Kidney (tissue), 14 donors: ENCODE results near the gene APOB. TPM values are rescaled to one million over a fixed set of nuclear protein-coding genes. Genes with fewer than 3 reads are reported as not detected.

Experiments
- DNase-seq, 5 donors: peaks; one replicate each; pipeline ENCODE4 v3.0.0-alpha.2; 2013 to 2020
- FAIRE-seq: peaks from 2 replicates; lab custom pipeline; 2012; peaks lifted over from hg19 to GRCh38; lab: Jason Lieb, UNC
- H3K27ac ChIP-seq, 2 donors: one replicate each; pipeline ENCODE4 v1.7.0; 2013; ENCODE audit warnings: low read depth in 2 of 2, low read length in 2 of 2, inconsistent platforms in 1 of 2
- H3K27me3 ChIP-seq: one replicate; pipeline ENCODE4 v1.7.1; 2013; ENCODE audit warnings: low read length, inconsistent platforms; ENCODE audit not compliant: control insufficient read depth, insufficient read depth
- H3K36me3 ChIP-seq, 3 donors: one replicate each; pipeline versions ENCODE4 v1.7.0 to v1.7.1; 2013; ENCODE audit warnings: low read length in 3 of 3, control low read depth in 1 of 3, inconsistent platforms in 1 of 3; ENCODE audit not compliant: insufficient read depth in 3 of 3, control insufficient read depth in 2 of 3
- H3K4me1 ChIP-seq, 3 donors: one replicate each; pipeline versions ENCODE4 v1.7.0 to v1.7.1; 2013; ENCODE audit warnings: low read length in 3 of 3, inconsistent platforms in 1 of 3, low read depth in 1 of 3; ENCODE audit not compliant: control insufficient read depth in 2 of 3, insufficient read depth in 2 of 3
- H3K4me3 ChIP-seq, 3 donors: one replicate each; pipeline versions ENCODE4 v1.7.0 to v1.8.1; 2013; ENCODE audit warnings: low read length in 3 of 3, control low read depth in 1 of 3, inconsistent platforms in 1 of 3
- H3K9ac ChIP-seq, 3 donors: one replicate each; pipeline versions ENCODE4 v1.7.0 to v1.7.1; 2013; ENCODE audit warnings: low read length in 3 of 3, control low read depth in 1 of 3, inconsistent platforms in 1 of 3
- H3K9me3 ChIP-seq, 3 donors: one replicate each; pipeline versions ENCODE4 v1.7.0 to v1.7.1; 2013; ENCODE audit warnings: low read length in 3 of 3, control low read depth in 1 of 3, inconsistent platforms in 1 of 3; ENCODE audit not compliant: control insufficient read depth in 2 of 3, insufficient read depth in 1 of 3
- intact Hi-C: fragments of 100-400 bp; cut with DNase I; formaldehyde crosslinking; loops from one replicate; pipeline ENCODE4 v1.11.1; 2022
- polyA plus RNA-seq: library from polyadenylated mRNA; stranded (reverse); fragments of 350-450 nt; fragmentation: Illumina TruSeq; extraction: RNeasy Lipid Tissue Mini Kit (QIAGEN cat#74804); gene quantifications from one replicate; pipeline ENCODE4 v1.2.3, GENCODE V29; 2014; ENCODE audit warnings: low read depth, low replicate concordance; ENCODE audit not compliant: insufficient read depth
- total RNA-seq: library from RNA; stranded (reverse); fragmentation: NEBNext Ultra II Directional; extraction: Animal tissue kit (Norgen Biotek cat#: 25700); gene quantifications from one replicate; pipeline ENCODE4 v1.2.1, GENCODE V29; 2021
- TF ChIP-seq, protein P1 (sequence below): IDR thresholded peaks from 3 replicates; pipeline ENCODE4 v1.5.1; 2012; ENCODE audit warnings: mild to moderate bottlenecking, moderate library complexity, borderline replicate concordance; ENCODE audit not compliant: insufficient read depth; ENCODE audit errors: extremely low read depth
- donor health status: control.
- donor health status: control.
- donor health status: control.
- donor health status: control.
- donor health status: control.
- donor health status: DM: yes; HTN: yes; CAD: no.
- donor health status: Normal renal cell carcinoma (clear cell type).

Gene APOB
- total and polyA plus RNA-seq, 2 donors from 2014 or later: 0.11 to 0.57 TPM

DNA sequence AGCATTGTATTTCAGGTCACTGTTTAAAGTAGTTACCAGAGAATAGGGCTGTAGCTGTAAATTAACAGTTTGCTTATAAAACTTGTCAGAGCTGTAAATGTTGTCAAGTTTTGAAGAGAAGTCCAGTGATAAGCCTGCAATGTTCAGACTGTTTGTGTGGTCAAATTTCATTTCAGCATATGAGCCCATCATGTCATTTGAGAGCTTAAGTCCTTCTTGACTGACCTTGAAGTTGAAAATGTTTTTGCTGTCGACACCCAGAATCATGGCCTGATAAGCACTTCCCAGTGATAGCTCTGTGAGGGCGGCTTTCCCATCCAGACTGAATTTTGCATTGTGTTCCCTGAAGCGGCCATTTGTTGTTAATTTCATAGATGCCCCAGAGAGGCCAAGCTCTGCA lies 32.4 kb downstream of the APOB start:
- Histone ChIP-seq H3K36me3 (no peaks in the 10 kb centered on the region), H3K4me3 (no peak overlapping the region), H3K9ac (no peak overlapping the region), H3K4me1 (no peaks in the 10 kb centered on the region), H3K9me3 (no peaks in the 10 kb centered on the region), H3K27ac (no peak overlapping the region), H3K27me3 (no peaks in the 10 kb centered on the region)
- FAIRE-seq (no peak), DNase-seq (peak in 2 of 5 donors; percentile 19 to 22)
- intact Hi-C loops: no loop called here
- TF ChIP-seq, protein P1, sequence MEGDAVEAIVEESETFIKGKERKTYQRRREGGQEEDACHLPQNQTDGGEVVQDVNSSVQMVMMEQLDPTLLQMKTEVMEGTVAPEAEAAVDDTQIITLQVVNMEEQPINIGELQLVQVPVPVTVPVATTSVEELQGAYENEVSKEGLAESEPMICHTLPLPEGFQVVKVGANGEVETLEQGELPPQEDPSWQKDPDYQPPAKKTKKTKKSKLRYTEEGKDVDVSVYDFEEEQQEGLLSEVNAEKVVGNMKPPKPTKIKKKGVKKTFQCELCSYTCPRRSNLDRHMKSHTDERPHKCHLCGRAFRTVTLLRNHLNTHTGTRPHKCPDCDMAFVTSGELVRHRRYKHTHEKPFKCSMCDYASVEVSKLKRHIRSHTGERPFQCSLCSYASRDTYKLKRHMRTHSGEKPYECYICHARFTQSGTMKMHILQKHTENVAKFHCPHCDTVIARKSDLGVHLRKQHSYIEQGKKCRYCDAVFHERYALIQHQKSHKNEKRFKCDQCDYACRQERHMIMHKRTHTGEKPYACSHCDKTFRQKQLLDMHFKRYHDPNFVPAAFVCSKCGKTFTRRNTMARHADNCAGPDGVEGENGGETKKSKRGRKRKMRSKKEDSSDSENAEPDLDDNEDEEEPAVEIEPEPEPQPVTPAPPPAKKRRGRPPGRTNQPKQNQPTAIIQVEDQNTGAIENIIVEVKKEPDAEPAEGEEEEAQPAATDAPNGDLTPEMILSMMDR: no peak

GRCh38 chr2:21010813-21011439 lies 32.9 kb downstream of the APOB start:
- intact Hi-C loops: no loop called here
- TF ChIP-seq, protein P1: no peak

GRCh38 chr2:21009662-21010225 lies 34.1 kb downstream of the APOB start:
- no peak for FAIRE-seq

More at GRCh38 chr2:21010813-21011439, 32.9 kb downstream of the APOB start:
- no peak overlapping the region for H3K9ac ChIP-seq
- no peak overlapping the region for H3K4me3 ChIP-seq
- no peak for DNase-seq
- H3K27me3 ChIP-seq: no peaks in the 10 kb centered on the region
- H3K9me3 ChIP-seq: no peaks in the 10 kb centered on the region
- no peaks in the 10 kb centered on the region for H3K4me1 ChIP-seq
- no peak for FAIRE-seq
- no peak overlapping the region for H3K27ac ChIP-seq
- no peaks in the 10 kb centered on the region for H3K36me3 ChIP-seq

More at GRCh38 chr2:21009662-21010225, 34.1 kb downstream of the APOB start:
- Histone ChIP-seq H3K4me1 (no peaks in the 10 kb centered on the region), H3K9ac (no peak overlapping the region), H3K4me3 (no peak overlapping the region), H3K9me3 (no peaks in the 10 kb centered on the region), H3K27me3 (no peaks in the 10 kb centered on the region), H3K36me3 (no peaks in the 10 kb centered on the region), H3K27ac (no peak overlapping the region)
- intact Hi-C loops: no loop called here
- DNase-seq: no peak
- TF ChIP-seq, protein P1: no peak
